HepG2 (cell line): ENCODE data around the gene SPACA9. TPM values are rescaled to one million over a fixed set of nuclear protein-coding genes. Genes with fewer than 3 reads are reported as not detected.

ENCODE experiments used
- ATAC-seq: fragments of 200-7000 bp; cut with Tn5 transposase; 3 replicates; pipeline ENCODE4 v1.9.1; 2020; ENCODE audit warnings: mild to moderate bottlenecking, moderate library complexity
- BruUV-seq: library from RNA; stranded (reverse); fragments of 400-500 nt; replicated peaks from 2 replicates; lab custom pipeline; 2021; lab: Mats Ljungman, UMichigan
- CTCF ChIA-PET: fragments of 300-600 bp; formaldehyde crosslinking; extraction: SDS; loops from one replicate; lab custom pipeline; 2021; ENCODE audit warnings: low total read pairs, inconsistent platforms, low intra/inter-chr PET ratio; lab: Yijun Ruan, JAX
- POLR2A ChIA-PET: fragments of 350-600 bp; sonication (Branson Sonifier 250); formaldehyde crosslinking; loops from one replicate; lab custom pipeline; 2020; ENCODE audit warnings: antibody characterized with exemption, inconsistent platforms; lab: Yijun Ruan, JAX
- DNase-seq: peaks from one replicate; pipeline ENCODE4 v3.0.0-alpha.2; 2015; ENCODE audit warnings: low spot score
- FAIRE-seq: peaks from 3 replicates; lab custom pipeline; 2011; peaks lifted over from hg19 to GRCh38; lab: Jason Lieb, UNC
- H2AFZ ChIP-seq: one replicate; pipeline ENCODE4 v1.6.1; 2011; ENCODE audit warnings: low read length, inconsistent platforms
- H3K27ac ChIP-seq: fragments of 300-600 bp; 3 replicates; pipeline ENCODE4 v1.8.0; 2011; ENCODE audit warnings: mixed run types, mild to moderate bottlenecking, mixed read lengths, low read length, inconsistent platforms; ENCODE audit not compliant: insufficient read depth; ENCODE audit errors: extremely low read length
- H3K27me3 ChIP-seq, 2 experiments: fragments of 200-600 bp in 1 of 2; 2 replicates in 1 of 2; 3 replicates in 1 of 2; pipeline versions ENCODE4 v1.6.0 to v1.8.0; 2011; ENCODE audit warnings: low read length in 2 of 2, mild to moderate bottlenecking in 2 of 2, moderate library complexity in 2 of 2, inconsistent platforms in 1 of 2; ENCODE audit not compliant: insufficient read depth in 2 of 2, control insufficient read depth in 1 of 2
- H3K36me3 ChIP-seq, 2 experiments: fragments of 200-600 bp in 1 of 2; replicated peaks in 1 of 2; 2 replicates in 1 of 2; 3 replicates in 1 of 2; pipeline versions ENCODE4 v1.5.1 to v1.8.0; 2011; ENCODE audit warnings: low read length in 2 of 2, inconsistent platforms in 1 of 2; ENCODE audit not compliant: insufficient read depth in 2 of 2, control insufficient read depth in 1 of 2
- H3K4me1 ChIP-seq: 2 replicates; pipeline ENCODE4 v1.5.1; 2012; ENCODE audit warnings: low read length, inconsistent platforms; ENCODE audit not compliant: insufficient read depth
- H3K4me2 ChIP-seq: 2 replicates; pipeline ENCODE4 v1.6.0; 2011; ENCODE audit warnings: low read depth, low read length, inconsistent platforms
- H3K4me3 ChIP-seq, 3 experiments: fragments of 200-600 bp in 1 of 3; sonication (generic), shearing (Covaris generic) in 1 of 3; replicated peaks in 1 of 3; 2 replicates each; pipeline ENCODE4 v1.5.1; 2011 to 2016; ENCODE audit warnings: low read length in 3 of 3, inconsistent platforms in 2 of 3, low read depth in 2 of 3, mild to moderate bottlenecking in 2 of 3, control low read depth in 1 of 3, mixed read lengths in 1 of 3; ENCODE audit not compliant: insufficient read depth in 1 of 3
- H3K79me2 ChIP-seq: one replicate; pipeline ENCODE4 v1.6.1; 2011; ENCODE audit warnings: low read length, inconsistent platforms; ENCODE audit not compliant: insufficient read depth
- H3K9ac ChIP-seq: 2 replicates; pipeline ENCODE4 v1.6.0; 2011; ENCODE audit warnings: mild to moderate bottlenecking, low read depth, low read length, inconsistent platforms; ENCODE audit not compliant: insufficient read depth
- H3K9me3 ChIP-seq: 2 replicates; pipeline ENCODE4 v1.5.1; 2012; ENCODE audit warnings: mild to moderate bottlenecking, low read length
- H4K20me1 ChIP-seq: 2 replicates; pipeline ENCODE4 v1.6.0; 2011; ENCODE audit warnings: inconsistent platforms, mild to moderate bottlenecking, low read length, moderate library complexity; ENCODE audit not compliant: insufficient read depth
- ELF3 ChIP-seq: IDR thresholded peaks from 2 replicates; pipeline ENCODE4 v1.6.1; 2016; ENCODE audit warnings: missing genetic modification reagents, missing compliant biosample characterization
- ZNF570 ChIP-seq: sonication (generic); formaldehyde crosslinking; IDR thresholded peaks from 2 replicates; pipeline ENCODE4 v1.4.0; 2020; ENCODE audit warnings: mild to moderate bottlenecking, missing genetic modification reagents, borderline replicate concordance
- ZNF629 ChIP-seq: sonication (generic); formaldehyde crosslinking; conservative IDR thresholded peaks from 2 replicates; pipeline ENCODE4 v1.5.0; 2020; ENCODE audit warnings: missing genetic modification reagents
- WGBS: methylation state at CpG from one replicate; pipeline ENCODE4 v1.1.6; 2017; ENCODE audit warnings: low lambda C conversion rate; 5-methylcytosine and 5-hydroxymethylcytosine counted together
- in situ Hi-C: cut with HindIII; loops from 2 replicates; pipeline ENCODE4 v1.10.0; 2017; ENCODE audit warnings: low pct_unique_long_range_greater_than_20kb; ENCODE audit not compliant: extremely low pct_ligation_motif_present
- intact Hi-C: fragments of 100-400 bp; cut with micrococcal nuclease; formaldehyde crosslinking; loops from one replicate; pipeline ENCODE4 v1.10.0; 2022; ENCODE audit not compliant: unreplicated experiment
- polyA plus RNA-seq, 8 experiments: library from polyadenylated mRNA; depleted of rRNA in 3 of 8; stranded (reverse) in 7 of 8; unstranded in 1 of 8; fragments of >200 nt; fragmentation: Illumina TruSeq in 4 of 8; extraction: Trizol in 4 of 8; gene quantifications; 2 replicates each; pipeline versions ENCODE4 v1.2.1 to v1.2.3, GENCODE V29; 2011 to 2016; ENCODE audit warnings: low read depth in 4 of 8, missing spikeins in 1 of 8, mixed read lengths in 1 of 8; ENCODE audit not compliant: insufficient read depth in 1 of 8
- total RNA-seq, 5 experiments: library from RNA; depleted of rRNA; stranded (reverse); fragments of >200 nt; fragmentation: Illumina TruSeq; extraction: Trizol; gene quantifications; 2 replicates each; pipeline ENCODE4 v1.2.3, GENCODE V29; 2016; ENCODE audit warnings: low read depth in 1 of 5
- TF ChIP-seq, protein P1 (sequence below): sonication (generic); formaldehyde crosslinking; IDR thresholded peaks from 2 replicates; pipeline ENCODE4 v1.4.0; 2020; ENCODE audit warnings: missing genetic modification reagents

SPACA9 gene
- total and polyA plus RNA-seq, 2 of the 13 experiments (the other 11 are each of a cell fraction or from before 2014, with no cell fraction given): 0.15 to 0.38 TPM

DNA sequence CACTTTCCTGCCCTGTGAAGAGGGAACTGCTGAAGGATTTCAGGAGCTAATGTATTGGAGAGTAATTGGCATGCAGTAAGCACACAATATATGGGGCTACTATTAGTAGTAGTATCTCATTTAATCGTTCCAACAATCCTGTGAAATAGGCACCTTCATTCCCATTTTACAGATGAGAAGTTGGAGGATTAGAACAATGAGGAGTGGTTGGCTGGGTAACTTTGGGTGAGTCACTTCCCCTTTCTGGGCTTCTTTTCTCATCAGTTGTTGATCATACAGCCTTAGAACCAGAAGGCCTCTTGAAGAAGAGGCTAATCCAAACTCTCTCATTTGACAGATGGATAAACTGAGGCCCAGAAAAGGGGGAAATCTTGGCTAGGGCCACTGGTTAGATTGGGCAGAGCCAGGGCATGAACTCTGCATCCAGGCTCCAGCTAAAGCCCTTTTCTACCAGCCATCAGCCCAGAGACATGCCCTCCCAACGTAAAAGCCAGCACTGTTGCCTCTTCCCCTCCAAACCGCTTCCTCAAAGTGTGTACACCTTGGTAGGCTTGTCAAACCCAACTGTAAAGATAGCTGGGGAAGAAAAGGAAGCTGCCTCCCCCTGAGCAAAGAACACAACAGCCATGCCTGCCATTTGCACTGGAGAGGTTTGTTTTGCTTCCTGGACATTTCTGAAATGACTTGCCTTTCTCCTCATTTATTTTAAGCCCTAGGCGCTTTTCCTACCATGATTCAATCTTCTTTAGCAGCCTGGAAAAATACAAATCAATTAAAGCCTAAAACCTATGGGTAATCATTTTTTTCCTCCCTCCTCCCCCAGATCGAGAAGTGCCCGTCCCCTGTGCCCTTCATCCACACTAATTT, 992 bp downstream of the SPACA9 start:
- Histone ChIP-seq H3K9me3 (no peaks in the 10 kb centered on the region), H3K27ac (no peak overlapping the region), H3K4me1 (peaks cover 15% of the 10 kb centered on the region; the same call in 1 of the 2 replicates), H4K20me1 (no peaks in the 10 kb centered on the region), H3K27me3 (peaks cover 0 to 8% of the 10 kb centered on the region in 2 experiments; a peak in 3 of 5 replicates), H3K9ac (no peak overlapping the region), H3K79me2 (no peaks in the 10 kb centered on the region), H3K36me3 (no peaks in the 10 kb centered on the region), H3K4me3 (no peak overlapping the region; a peak in 1 of 6 replicates), H3K4me2 (peak overlapping the region; percentile 82; the same call in 1 of the 2 replicates), H2AFZ (peak overlapping the region; percentile 56)
- intact Hi-C loops: no loop called here
- in situ Hi-C loops: no loop called here
- no peak for ATAC-seq
- ChIA-PET POLR2A (no interaction called here), CTCF (no interaction called here)
- TF ChIP-seq ZNF570 (no peak), ZNF629 (CRISPR knock-in tag) (peak; percentile 58; the same call in 1 of the 2 replicates)
- DNase-seq: no peak
- FAIRE-seq: no peak
- no TSS peak for BruUV-seq
- WGBS: 89% methylated on average over 6 of the region's 6 CpGs

DNA sequence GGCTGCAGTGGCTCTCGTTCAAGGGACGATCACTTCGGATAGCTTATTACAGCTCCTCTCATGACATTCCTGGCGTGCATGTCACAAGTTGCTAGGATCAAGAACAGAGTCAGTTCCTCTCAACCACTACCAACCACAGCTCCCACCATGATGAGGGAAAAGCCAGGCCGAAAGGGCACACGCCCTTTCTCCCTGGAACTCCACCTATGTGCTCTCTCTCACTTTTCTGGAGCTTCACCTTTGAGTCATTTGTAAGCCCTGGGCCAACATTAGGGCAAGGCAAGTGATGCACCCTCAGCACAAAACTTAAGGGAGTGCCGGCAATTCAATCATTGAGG, 1.6 kb downstream of the SPACA9 start:
- POLR2A ChIA-PET: no interaction called here
- no peak for TF ChIP-seq ELF3 (CRISPR knock-in tag)
- TF ChIP-seq, protein P1, sequence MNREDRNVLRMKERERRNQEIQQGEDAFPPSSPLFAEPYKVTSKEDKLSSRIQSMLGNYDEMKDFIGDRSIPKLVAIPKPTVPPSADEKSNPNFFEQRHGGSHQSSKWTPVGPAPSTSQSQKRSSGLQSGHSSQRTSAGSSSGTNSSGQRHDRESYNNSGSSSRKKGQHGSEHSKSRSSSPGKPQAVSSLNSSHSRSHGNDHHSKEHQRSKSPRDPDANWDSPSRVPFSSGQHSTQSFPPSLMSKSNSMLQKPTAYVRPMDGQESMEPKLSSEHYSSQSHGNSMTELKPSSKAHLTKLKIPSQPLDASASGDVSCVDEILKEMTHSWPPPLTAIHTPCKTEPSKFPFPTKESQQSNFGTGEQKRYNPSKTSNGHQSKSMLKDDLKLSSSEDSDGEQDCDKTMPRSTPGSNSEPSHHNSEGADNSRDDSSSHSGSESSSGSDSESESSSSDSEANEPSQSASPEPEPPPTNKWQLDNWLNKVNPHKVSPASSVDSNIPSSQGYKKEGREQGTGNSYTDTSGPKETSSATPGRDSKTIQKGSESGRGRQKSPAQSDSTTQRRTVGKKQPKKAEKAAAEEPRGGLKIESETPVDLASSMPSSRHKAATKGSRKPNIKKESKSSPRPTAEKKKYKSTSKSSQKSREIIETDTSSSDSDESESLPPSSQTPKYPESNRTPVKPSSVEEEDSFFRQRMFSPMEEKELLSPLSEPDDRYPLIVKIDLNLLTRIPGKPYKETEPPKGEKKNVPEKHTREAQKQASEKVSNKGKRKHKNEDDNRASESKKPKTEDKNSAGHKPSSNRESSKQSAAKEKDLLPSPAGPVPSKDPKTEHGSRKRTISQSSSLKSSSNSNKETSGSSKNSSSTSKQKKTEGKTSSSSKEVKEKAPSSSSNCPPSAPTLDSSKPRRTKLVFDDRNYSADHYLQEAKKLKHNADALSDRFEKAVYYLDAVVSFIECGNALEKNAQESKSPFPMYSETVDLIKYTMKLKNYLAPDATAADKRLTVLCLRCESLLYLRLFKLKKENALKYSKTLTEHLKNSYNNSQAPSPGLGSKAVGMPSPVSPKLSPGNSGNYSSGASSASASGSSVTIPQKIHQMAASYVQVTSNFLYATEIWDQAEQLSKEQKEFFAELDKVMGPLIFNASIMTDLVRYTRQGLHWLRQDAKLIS (CRISPR knock-in tag): no peak
- DNase-seq (no peak), ATAC-seq (no peak), FAIRE-seq (no peak)
- intact Hi-C loops (no loop called here), in situ Hi-C loops (no loop called here)
- Histone ChIP-seq H3K9ac (no peak overlapping the region), H3K27me3 (peaks cover 0 to 8% of the 10 kb centered on the region in 2 experiments; a peak in 3 of 5 replicates), H3K4me2 (no peak overlapping the region), H3K9me3 (no peaks in the 10 kb centered on the region), H2AFZ (no peak overlapping the region), H4K20me1 (no peaks in the 10 kb centered on the region), H3K4me3 (no peak overlapping the region), H3K27ac (no peak overlapping the region), H3K36me3 (no peaks in the 10 kb centered on the region), H3K4me1 (peaks cover 18% of the 10 kb centered on the region), H3K79me2 (no peaks in the 10 kb centered on the region)
- no TSS peak for BruUV-seq
- CTCF ChIA-PET: no interaction called here
- 82% methylated on average over 7 of the region's 7 CpGs for WGBS
